GM18519 (cell line): ENCODE data around the gene BABAM2.
"Not testable (repeated sequence)": the region's sequence is repeated elsewhere in the genome, so short reads cannot be mapped to it uniquely, and the experiment has no call there.

Experiments used
- ATAC-seq: cut with Tn5 transposase; IDR thresholded peaks from one replicate; pipeline ENCODE4 v1.9.1; 2021; ENCODE audit warnings: mild to moderate bottlenecking, moderate library complexity; ENCODE audit not compliant: unreplicated experiment, low FRiP score

The BABAM2 gene

DNA sequence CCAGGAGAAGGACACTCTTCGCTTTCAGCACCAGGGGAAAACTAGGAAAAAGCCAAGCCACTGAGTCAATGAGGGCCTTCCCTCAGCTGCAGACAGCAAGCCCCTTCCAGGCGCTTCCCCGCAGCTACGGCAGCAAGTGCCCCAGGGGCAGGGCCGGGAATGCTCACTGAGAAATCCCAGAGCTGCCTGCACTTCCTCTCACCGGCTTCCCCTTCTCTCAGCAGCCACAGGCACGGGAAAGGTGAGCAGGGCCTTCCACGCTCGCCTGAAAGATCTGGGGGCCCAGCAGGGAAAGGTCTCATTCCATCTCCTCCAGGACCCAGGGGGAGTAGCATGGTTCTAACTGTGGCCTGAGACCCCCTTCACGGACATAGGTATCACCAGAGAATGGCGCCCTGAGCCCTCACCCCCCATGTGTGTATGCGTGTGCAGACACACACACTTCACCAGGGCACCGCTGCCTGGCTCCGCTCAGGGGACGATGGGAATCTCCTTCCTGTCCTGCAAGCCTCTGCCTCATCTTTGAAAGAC, 472.5 kb downstream of the BABAM2 start:
- ATAC-seq = no peak

DNA sequence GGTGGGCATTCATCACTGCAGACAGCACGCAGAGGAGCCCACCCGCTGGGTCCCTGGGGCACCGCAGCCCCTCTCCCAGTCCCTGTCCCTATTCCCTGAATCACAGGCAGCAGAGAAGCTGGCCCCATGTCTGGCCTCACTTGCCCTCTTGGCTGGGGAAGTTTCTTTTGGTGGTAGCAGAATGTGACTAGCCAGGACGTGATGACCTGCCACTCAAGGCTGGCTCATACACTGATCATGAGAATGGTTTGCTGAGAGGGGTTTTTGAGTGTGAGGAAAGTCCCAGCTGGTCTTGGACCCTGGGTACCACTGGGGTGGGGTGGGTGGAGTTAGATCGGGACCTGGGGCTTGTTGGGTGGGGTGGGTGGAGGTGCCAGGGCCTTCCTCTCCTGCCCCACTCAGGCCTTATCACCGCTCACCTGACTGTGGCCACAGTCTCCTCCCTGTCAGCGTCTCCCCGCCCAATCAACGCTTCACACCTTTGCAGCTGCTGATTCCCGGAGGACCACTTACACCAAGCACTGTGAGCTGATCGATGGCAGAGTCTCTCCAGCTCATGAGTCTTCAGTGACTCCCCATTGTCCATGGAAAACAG, 473.3 kb downstream of the BABAM2 start:
- ATAC-seq = no peak

DNA sequence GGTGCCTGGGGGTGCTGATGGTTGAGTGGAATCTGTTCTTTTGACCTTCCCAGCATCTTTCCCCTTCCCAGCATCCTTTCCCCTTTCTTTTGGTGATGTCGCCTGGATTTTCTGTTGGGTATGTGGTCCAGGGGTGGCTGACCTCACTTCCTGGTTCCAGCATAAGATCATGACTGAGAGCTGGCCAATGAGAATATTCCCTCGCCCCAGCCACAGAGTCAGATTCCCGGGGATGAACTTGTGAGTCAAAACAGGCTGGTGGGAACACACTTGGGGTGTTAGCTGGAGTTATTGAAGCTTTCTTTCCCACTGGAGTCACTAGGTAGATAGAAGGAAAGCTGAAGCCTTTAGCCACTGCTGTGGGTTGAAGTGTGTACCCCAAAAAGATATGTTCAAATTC, 474.1 kb downstream of the BABAM2 start:
- ATAC-seq = no peak

DNA sequence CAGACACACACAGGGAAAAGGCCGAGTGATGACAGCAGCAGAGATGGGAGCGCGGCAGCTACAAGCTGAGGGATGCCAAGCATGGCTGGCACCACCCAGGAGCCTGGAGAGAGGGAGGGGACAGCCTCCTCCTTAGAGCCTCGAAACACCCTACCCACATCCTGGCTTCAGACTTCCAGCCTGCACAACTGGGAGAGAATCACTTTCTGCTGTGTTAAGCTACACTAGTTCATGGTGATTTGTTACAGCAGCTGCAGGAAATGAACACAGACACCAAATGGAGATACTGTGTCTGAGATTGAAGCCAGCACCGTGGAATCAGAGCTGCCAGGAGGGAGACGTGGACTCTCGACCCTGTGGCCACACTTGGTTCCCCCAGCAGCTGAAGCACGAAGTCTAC, 474.6 kb downstream of the BABAM2 start:
- ATAC-seq = no peak

DNA sequence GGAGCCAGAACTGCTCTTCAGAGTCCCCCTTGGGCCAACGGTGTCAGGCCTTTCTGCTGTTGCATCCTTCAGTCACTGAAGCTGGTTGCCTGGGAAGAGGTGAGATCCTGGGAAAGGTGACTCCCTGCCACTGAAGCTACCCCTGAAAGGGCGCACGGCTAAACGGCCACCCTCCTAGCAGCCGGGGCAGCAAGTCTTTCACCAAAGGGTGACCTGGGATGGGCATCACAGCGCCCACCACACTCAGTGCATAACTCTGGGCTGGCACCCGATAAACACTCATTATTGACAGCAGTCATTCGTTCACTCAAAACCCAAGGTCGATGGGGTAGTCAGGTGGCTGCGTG, 475.6 kb downstream of the BABAM2 start:
- ATAC-seq = no peak

DNA sequence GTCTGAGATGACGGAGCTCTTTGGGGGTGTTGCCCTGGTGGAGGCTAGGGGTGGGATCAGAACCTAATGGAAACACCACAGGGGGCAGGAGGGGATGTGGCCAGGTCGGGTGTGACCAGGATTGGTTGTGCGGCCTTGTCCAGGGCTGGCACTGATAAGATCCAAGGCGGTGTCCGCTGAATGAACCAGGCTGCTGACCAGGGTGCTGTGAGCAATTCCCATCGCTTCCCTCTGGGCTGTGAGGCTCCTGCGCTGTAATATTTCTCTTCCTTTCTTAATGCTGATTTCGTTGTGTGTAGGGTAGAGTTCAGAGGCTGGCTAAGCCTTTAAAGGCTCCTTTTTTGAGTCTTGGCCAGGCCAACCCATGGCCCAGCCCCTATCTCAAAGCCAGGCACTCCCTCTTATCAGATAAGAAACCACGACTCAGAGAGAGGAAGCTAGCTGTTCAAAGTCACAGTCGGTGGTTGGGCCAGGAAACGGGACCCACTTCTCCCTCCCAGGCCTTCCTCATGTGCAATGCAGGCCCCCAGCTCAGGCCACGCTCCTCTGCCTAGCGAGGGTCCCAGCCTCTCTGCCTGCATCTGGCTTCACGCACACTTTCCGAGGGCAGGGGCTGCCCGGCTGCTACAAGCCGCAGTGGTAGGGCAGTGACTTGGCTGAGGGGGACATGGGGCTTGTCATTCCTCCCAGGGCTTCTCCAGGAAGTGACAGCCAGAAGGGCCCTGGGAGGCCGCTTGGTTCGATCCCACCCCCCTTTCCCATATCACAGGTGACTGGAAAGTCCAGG, 476.2 kb downstream of the BABAM2 start:
- ATAC-seq = no peak

DNA sequence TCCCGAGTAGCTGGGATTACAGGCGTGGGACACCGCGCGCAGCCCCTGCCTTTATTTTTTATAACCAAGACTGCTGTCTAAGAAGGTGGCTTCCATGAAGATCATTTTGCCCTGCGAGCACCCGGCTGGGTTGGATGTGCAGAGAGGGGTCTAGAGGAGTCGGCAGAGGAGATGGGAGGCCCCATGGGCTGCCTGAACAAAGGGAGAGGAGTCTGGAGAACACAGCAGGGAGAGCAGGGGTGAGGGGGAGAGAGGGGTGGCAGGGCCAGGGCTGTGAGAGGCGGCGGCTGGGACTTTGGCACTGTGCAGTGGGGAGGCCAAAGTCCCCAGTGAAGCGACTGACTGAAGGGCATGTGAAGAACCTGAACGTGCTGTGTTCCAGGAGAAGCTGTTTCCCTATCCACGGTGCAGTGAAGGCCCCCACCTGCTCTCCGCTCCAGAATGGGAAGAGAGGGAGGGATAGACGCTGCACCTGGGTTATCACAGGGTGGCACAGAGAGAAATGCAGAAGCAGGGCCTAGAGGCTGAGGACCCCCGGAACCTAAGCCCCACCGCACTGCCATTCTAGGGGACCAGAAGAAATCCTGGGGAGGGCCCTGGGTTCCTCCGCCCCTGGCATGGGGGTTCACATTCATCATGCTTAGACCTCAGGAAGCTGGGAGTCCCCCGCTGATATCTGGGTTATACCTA, 477.3 kb downstream of the BABAM2 start:
- ATAC-seq = no peak

DNA sequence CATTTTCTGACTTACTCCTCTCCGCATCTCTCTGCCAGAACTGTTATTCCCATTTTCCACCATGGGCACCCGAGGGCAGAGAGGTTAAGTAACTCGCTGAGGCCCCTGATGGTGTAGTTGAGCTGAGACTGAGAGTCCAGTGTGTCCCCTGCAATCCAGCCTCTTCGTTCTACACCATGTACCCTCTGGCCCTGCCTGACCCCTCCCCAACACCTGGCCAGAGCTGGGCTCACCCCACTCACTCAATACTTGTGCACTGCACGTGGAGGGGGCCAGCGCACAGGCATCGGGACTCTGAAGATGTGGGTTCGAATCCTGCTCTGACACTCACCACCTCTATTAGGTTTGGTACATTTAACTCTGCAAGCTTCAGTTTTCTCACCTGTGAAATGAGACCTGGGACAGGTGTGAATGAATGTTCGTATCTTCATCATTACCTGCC, 477.8 kb downstream of the BABAM2 start:
- no peak for ATAC-seq

DNA sequence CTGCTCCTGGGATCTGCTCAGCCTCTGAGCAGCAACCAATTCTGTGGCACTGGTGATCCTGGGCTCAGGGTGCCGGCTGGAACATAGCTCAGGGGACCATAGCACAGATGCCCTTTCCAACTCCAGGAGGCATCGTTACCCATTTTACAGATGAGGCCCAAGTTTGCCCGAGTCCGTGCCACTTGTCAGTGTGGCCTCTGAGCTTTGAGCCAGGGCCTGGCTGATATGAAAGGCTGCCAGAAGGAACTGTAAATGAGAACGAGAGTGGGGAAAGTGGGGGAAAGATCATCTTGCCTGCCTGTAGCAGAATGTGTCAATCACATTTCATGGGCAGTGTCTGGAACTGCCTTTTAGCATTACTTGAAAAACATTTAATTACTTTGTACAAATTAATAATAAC, 478.8 kb downstream of the BABAM2 start:
- no peak for ATAC-seq

DNA sequence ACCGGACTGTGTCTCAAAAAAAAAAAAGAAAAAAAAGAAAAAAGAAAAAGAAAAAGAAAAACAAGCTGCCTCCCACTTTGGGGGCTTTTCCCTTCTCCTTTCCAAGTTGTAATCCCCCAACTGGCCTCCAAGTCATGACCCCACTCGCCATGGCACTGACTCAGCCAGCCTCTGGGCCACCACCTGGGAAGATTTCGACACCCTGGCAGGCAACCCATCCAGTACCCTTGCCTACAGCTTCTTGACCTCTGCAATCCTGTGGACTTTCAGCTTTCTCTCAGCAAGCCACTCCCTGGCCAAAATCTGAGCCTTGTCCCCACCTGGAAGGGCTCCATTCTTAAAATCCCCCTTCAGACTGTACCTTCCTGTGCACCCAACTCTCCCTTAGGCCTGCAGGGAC, 479.8 kb downstream of the BABAM2 start:
- ATAC-seq = no peak

DNA sequence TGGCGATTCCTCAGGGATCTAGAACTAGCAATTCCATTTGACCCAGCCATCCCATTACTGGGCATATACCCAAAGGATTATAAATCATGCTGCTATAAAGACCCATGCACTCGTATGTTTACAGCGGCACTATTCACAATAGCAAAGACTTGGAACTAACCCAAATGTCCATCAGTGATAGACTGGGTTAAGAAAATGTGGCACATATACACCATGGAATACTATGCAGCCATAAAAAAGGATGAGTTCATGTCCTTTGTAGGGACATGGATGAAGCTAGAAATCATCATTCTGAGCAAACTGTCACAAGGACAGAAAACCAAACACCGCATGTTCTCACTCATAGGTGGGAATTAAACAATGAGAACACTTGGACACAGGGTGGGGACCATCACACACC, 481.2 kb downstream of the BABAM2 start:
- ATAC-seq = not testable (repeated sequence)

DNA sequence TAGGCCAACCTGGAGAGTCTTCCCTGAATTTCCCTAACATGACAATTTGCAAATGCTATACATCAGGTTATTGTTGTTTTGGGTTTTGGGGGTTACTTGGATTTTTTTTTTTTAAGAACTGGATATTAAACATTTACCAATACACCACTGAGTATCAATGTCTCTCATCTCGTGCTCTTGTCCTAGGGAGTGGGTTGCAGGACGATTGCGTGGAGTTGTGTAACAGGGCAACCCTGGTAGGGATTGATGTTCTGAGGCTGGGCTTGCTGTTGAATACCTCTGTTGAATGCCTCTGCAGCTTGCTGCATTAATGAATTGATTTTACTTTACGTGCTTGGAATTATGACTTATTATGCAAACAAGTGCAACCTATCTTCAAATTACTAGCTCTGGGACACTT, 483.3 kb downstream of the BABAM2 start:
- ATAC-seq = no peak

DNA sequence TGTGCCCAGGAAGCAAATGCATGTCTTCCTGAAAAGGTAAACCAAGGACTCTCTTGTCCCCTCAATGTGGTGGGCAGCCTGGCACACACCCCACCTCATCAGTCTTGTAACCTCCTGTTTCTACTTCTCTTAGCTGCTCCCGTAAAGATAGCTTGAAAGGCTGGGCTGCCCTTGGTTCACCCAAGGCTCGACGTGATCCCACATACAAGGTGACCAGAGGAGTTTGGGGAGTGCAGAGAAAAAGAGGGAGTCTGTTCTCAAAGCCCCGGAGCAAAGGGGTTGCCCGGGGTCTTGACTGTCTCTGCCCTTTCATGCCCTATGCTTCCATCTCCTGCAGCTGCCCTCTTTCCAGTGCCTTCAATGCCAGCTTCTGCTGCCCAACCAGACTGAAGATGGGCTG, 483.8 kb downstream of the BABAM2 start:
- no peak for ATAC-seq

DNA sequence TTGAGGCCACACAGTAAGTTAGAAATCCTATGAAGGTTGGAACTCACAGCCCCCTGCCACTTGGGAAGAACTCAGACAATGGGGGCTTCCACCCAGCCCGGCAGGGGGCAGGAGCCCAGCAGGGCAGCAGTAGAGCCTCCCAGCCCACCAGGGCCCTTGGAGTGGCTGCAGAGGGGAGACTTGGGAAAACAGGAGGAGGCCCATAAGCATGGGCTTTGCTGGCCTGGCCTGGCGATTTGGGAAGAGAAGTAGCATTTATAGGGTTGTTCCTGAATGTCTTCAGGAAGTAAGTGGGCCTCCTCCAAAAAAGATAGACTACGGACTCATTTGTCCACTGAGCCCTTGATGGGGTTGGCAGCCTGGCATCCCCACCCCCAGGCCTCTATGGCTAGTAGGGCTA, 484.7 kb downstream of the BABAM2 start:
- no peak for ATAC-seq

DNA sequence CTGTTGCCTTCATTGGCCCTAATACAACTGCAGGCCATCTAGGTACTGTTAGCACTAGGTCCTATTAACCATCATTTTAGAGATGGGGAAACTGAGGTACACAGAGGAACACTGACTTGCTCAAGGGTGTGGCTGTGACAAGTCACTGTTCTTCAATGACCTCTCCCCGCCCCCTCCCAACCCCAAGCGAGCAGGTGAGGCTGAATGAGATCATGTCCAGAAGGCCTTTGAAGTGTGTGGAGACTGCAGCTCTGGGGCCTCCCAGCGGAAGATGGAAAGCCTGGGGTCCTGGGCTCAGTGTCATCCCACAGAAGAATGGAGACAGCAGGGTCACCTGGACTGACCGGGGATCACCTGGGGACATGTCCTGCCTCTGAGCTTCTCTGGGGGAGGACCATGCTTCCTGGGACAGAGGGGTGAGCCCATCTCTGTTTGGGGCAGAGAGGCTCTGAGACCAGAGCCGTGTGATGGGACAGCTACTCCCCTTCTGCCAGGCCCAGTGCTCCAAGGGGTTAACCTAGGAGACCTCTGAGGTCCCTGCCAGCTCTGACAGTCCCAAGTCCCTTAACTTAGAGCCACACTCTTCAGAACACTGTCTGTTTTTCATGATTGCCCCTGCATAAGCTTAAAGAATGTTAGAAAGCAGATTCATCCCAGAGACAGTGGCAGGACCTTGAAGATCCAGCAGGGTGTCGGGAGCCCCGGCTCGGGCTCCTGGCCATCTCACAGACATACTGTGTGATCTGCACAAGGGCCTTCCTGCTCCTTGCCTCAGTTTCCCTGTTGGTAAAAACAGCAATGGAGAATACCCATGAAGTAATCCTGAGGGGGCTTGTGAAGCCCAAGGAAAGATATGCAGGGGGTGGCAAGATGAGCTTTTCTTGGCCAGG, 485.5 kb downstream of the BABAM2 start:
- ATAC-seq = no peak

DNA sequence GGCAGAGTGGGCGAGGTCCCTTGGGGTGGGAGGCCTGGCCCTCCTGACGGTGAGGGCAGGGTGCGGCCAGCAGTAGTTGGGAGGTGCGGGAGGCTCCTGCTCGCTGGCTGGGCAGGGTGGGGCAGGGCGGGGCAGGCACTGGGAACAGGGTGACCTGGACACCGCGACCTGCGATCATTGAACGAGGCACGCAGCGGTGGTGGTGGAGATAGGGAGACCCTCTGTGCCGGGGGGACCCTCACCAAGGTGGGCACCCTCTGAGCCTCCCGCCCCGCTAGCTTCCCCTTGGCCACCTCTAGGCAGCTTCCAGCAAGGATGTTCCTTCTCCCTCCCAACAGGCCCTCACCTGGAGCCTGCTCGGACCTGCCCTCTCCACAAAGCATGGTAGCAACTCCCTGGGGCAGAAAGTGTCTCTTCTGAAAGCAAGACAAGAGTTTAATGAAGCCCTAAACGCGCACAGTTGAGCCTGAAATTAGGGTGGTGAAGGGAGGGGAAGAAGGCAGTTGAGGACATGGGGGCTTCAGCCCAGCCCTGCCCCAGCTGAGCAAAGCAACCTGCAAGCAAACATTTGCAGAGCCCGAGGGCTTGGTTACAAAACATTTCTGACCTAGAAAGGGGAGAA, 486.8 kb downstream of the BABAM2 start:
- ATAC-seq = no peak

DNA sequence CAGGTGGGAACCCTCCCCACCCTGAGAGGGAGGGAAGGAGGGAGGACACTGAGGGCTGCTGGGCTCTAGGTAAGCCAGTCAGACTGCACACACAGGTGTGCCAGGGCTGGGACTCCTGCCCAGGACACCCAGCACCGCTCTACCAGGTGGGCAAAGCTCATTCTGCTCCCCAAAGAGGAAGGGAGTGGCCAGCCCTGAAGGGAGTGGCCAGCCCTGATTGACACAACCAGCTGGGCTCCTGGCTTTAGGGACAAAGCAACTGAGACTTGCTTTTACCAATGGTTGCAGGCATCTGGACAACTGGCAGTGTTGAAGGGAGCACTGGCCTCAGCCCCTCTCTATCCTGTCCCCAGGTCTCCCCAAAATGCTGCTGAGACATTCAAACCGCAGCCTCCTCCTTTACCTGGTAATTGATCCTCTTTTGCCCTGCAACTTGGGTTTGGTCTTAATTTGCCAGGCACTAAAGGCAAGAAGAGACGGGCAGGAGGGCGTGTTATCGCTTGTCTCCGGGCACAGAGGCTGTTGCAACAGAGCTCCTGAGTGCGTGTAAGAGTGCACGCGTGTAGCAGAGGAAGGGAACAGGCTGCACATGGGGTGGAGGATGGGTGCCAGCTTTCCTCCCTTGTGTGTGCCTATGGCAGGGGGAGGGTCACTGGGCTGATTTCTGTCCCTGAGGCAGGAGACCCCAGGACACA, 487.6 kb downstream of the BABAM2 start:
- ATAC-seq = no peak

DNA sequence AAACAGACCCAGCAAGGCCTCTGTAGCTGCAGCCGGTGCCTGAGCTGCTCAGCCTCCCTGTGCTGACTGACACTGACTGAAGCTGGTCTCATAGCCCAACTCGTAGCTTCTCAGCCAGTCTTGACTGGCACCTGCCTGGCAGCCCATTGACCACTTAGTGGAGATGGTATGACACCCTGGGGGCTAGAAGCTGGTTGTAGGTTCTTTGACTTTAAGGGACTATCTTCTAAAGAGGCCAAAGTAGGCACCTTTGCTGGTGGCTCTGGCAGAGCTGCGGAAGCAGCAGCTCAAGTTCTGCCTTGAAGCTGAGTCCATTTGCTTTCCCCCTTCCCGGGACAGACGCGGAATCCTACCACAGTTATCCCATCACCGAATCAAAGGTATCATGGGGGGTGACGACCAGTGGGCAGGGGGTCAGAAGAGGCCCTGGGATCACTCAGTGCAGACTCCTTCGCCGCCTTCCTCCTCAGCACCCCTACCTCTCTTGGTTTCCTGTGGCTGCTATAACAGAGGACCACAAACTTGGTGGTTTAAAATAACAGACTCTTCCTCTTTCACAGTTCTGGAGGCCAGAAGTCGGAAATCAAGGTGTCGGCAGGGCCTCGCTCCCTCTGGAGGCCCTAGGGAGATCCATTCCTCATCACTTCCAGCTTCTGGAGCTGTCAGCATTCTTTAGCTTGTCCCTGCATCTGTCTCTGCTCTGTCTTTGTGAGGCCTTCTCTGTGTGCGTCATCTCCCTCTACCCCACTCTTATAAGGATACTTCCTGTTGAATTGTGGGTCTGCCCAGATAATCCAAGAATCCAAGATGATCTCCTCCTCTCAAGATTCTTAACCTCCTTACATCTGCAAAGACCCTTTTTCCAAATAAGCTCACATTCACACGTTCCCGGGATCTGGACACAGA, 488.4 kb downstream of the BABAM2 start:
- ATAC-seq = no peak

DNA sequence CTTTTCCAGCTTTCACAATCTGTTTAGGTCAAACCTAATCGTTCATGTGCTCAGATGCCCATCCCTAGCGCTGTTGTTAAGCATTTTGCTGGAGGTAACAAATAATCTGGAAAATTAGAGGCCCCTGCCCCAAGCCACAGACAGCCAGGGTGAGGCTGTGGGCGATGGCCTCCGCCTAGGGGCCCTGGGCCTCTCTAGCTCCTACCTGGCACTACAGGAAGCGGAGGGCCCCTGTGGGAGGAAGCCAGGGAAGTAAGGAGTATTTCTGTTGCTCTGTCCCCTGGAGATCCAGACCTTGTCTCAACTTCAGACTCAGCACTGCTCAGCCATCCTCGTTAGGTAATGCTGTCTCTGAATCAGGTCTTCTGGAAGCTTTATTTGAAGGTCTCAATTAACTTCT, 489.7 kb downstream of the BABAM2 start:
- ATAC-seq = no peak
